ENCODE data around the gene PHACTR1.

- TF ChIP-seq POLR2A (IDR thresholded peaks at IDR 0.05; ENCODE audit: low read length), result no peak
- no peak for TF ChIP-seq CTCF (IDR thresholded peaks at IDR 0.05)
- no peak for TF ChIP-seq RAD21 (conservative IDR thresholded peaks at IDR 0.05 in 1 of 2, IDR thresholded peaks at IDR 0.05 in 1 of 2)
- no peak for TF ChIP-seq MAX (IDR thresholded peaks at IDR 0.05)
- no peak for TF ChIP-seq SREBF2 (IDR thresholded peaks at IDR 0.05)
- TF ChIP-seq EP300 (IDR thresholded peaks at IDR 0.05), result no peak
- TF ChIP-seq CBX2 (IDR thresholded peaks at IDR 0.05; ENCODE audit: borderline replicate concordance, low read depth), result no peak
- TF ChIP-seq REST (IDR thresholded peaks at IDR 0.05), result no peak
- no peak for TF ChIP-seq BHLHE40 (IDR thresholded peaks at IDR 0.05; ENCODE audit: low read depth, low read length)
- TF ChIP-seq ZFP36 (IDR thresholded peaks at IDR 0.05; ENCODE audit: borderline replicate concordance, partially characterized antibody), result no peak
- TF ChIP-seq KDM1A (IDR thresholded peaks at IDR 0.05; ENCODE audit: low read depth), result no peak
- no peak for TF ChIP-seq SMC3 (IDR thresholded peaks at IDR 0.05)
- TF ChIP-seq MAZ (IDR thresholded peaks at IDR 0.05; ENCODE audit: borderline replicate concordance, low read depth, low read length), result no peak
- no peak for TF ChIP-seq HMGXB4 (CRISPR knock-in tag; IDR thresholded peaks at IDR 0.05; ENCODE audit: borderline replicate concordance)
These were observed 374.6 kb downstream of the PHACTR1 start for GRCh38 chr6:13091192-13091591.

All from A549 (cell line).